HL-60/S4 treated with phorbol 12-myristate 13-acetate at 8.2 ng/mL for 4 days and 3 days (cell line): Measurements from ENCODE around the gene TM4SF4.

Experiments
- in situ Hi-C: fragments of 300-500 bp; cut with MboI; formaldehyde crosslinking; loops from 2 replicates; pipeline ENCODE4 v1.15.0; 2022; ENCODE audit warnings: low sequenced_read_pairs

Gene TM4SF4

GRCh38 chr3:149541091-149541491 lies 66.6 kb downstream of the TM4SF4 start:
- in situ Hi-C loops, result no loop called here

GRCh38 chr3:149542375-149543312 lies 68.1 kb downstream of the TM4SF4 start:
- in situ Hi-C loops, result no loop called here

GRCh38 chr3:149545049-149545448 lies 70.6 kb downstream of the TM4SF4 start:
- in situ Hi-C loops, result no loop called here

GRCh38 chr3:149547413-149547812 lies 72.9 kb downstream of the TM4SF4 start:
- in situ Hi-C loops, result no loop called here

GRCh38 chr3:149547954-149548668 lies 73.6 kb downstream of the TM4SF4 start:
- in situ Hi-C loops, result no loop called here

GRCh38 chr3:149548669-149549065 lies 74.2 kb downstream of the TM4SF4 start:
- in situ Hi-C loops, result no loop called here

- in situ Hi-C loops, result no loop called here
These were observed 77.0 kb downstream of the TM4SF4 start for GRCh38 chr3:149551500-149551899.

- in situ Hi-C loops, result no loop called here
These were observed 78.2 kb downstream of the TM4SF4 start for GRCh38 chr3:149552700-149553099.
